ENCODE measurements around the gene FUCA2.

The FUCA2 gene

GRCh38 chr6:143525356-143525755 is 13.8 kb upstream of the FUCA2 start:
- no peak for TF ChIP-seq ZNF274 (IDR thresholded peaks at IDR 0.05; ENCODE audit: low read depth, low read length)
- H3K4me3 ChIP-seq (ENCODE audit: low read length) = no peak overlapping the region

DNA sequence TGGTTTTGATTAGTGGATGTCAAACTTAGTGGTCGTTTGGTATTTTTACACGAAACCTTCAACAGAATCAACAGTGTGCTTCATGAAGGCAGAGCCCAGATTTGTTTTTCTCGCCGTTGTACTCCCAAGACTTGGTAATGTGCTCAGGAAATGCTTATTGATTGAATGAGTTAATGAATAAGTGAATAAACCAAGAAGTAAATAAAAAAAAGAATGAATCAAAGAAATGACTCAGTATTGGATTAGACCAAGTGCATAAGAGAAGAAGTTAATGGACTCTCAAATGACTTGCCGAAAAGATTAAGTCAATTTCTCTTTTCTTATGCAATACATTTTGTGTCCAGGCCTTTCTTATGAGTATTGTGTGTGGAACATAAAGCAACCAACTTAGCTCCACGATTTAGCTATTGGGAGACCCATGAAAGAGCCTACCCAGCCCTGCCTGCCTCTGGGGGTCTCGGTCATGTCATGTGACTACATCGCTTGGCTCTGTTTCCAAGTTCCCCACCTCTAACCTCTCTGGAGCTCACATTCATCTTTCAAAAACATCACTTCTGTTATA is 10.6 kb upstream of the FUCA2 start:
- TF ChIP-seq ZNF274 (IDR thresholded peaks at IDR 0.05; ENCODE audit: low read depth, low read length) = no peak

GRCh38 chr6:143517447-143517773 is 5.9 kb upstream of the FUCA2 start:
- TF ChIP-seq ZNF274 (IDR thresholded peaks at IDR 0.05; ENCODE audit: low read depth, low read length) = no peak
- H3K4me3 ChIP-seq (ENCODE audit: low read length) = no peak overlapping the region

More for the DNA sequence above, 10.6 kb upstream of the FUCA2 start:
- no peak overlapping the region for H3K4me3 ChIP-seq (ENCODE audit: low read length)

DNA sequence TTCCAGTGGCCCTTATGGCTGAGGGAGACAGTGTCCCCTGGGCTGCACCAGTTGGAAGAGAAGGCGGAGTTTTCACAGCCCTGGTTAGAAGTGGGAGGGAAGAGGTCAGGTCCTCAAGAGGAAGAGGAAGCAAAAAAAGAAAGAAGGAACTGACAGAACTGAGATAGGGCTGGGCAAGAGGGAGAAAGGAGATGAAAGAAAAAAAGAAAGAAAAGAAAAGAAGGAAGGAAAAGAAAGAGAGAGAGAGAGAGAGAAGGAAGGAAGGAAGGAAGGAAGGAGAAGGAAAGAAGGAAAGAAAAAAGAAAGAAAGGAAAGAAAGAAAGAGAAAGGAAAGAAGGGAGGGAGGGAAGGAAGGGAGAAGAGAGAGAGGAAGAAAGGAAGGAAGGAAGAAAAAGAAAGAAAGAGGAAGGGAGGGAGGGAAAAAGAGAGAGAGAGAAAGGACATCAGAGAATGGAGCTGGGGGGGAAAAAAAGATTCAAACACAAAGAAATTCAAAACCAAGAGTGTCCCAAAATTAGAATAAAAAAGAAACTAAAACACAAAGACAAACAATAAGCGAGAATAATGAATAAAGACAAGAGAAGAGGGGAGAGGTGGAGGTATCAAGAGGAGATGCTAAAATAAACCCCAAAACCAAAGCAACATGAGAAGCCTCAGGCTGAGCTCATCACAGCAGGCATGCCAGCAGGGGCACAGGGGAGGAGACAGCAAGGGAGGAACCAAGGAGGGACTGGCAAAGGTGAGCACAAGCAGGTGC is 5.3 kb upstream of the FUCA2 start:
- TF ChIP-seq ZNF274 (IDR thresholded peaks at IDR 0.05; ENCODE audit: low read depth, low read length) = no peak
- H3K4me3 ChIP-seq (ENCODE audit: low read length) = no peak overlapping the region

DNA sequence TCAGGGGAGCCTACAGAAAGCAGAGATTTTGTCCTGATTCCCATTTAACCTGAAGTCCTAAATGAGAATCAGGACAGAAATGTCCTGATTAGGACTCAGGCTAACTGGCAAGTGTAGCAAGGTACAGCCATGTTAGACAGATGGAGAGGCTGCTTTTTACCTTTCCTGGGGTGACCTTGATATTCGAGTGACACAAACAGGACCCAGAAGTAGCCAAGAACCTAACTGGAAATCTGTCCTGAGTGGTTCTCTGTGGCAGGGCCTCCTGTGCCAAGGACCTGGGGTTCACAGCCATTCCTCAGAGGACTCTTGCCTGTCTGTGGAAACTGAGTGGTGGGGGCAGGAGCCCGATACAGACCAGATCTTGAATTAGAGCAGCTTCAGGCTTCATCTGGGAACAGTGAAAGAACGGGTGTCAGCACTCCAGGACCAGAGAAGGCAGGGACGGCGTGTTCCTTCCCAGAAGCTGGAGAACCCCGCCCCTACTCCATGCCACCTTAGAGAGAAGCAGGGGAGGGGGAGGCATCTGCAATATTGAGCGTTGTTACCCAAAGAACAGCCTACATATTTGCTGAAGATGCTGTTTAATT is 4.3 kb upstream of the FUCA2 start:
- H3K4me3 ChIP-seq (ENCODE audit: low read length) = no peak overlapping the region
- no peak for TF ChIP-seq ZNF274 (IDR thresholded peaks at IDR 0.05; ENCODE audit: low read depth, low read length)

GRCh38 chr6:143515061-143515760 is 3.7 kb upstream of the FUCA2 start:
- no peak for TF ChIP-seq ZNF274 (IDR thresholded peaks at IDR 0.05; ENCODE audit: low read depth, low read length)

GRCh38 chr6:143513410-143513809 is 1.9 kb upstream of the FUCA2 start:
- TF ChIP-seq ZNF274 (IDR thresholded peaks at IDR 0.05; ENCODE audit: low read depth, low read length) = no peak
- no peak overlapping the region for H3K4me3 ChIP-seq (ENCODE audit: low read length)

More at GRCh38 chr6:143515061-143515760, 3.7 kb upstream of the FUCA2 start:
- no peak overlapping the region for H3K4me3 ChIP-seq (ENCODE audit: low read length)

DNA sequence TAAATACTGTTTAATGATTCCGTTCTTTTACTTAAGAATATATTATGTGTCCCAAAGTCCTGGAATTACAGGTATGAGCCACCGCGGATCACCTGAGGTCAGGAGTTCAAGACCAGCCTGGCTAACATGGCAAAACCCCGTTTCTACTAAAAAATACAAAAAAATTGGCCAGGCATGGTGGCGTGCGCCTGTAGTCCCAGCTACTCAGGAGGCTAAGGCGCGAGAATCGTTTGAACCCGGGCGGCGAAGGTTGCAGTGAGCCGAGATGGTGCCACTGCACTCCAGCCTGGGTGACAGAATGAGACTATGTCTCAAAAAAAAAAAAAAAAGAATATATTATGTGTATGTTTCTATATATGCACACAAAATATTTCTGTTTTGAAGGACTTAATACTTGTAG is 1.2 kb downstream of the FUCA2 start:
- peak overlapping the region; percentile 61; the same call in 1 of the 2 replicates for H3K4me3 ChIP-seq (ENCODE audit: low read length)

- no peak for TF ChIP-seq ZNF274 (IDR thresholded peaks at IDR 0.05; ENCODE audit: low read depth, low read length)
- peak overlapping the region; percentile 21; the same call in 1 of the 2 replicates for H3K4me3 ChIP-seq (ENCODE audit: low read length)
Measured at GRCh38 chr6:143507358-143508145, 4.0 kb downstream of the FUCA2 start.

- no peak for TF ChIP-seq ZNF274 (IDR thresholded peaks at IDR 0.05; ENCODE audit: low read depth, low read length)
- no peak overlapping the region for H3K4me3 ChIP-seq (ENCODE audit: low read length)
Measured at GRCh38 chr6:143506620-143507019, 4.9 kb downstream of the FUCA2 start.

GRCh38 chr6:143506199-143506598 is 5.3 kb downstream of the FUCA2 start:
- no peak overlapping the region for H3K4me3 ChIP-seq (ENCODE audit: low read length)
- no peak for TF ChIP-seq ZNF274 (IDR thresholded peaks at IDR 0.05; ENCODE audit: low read depth, low read length)

GRCh38 chr6:143505537-143505936 is 6.0 kb downstream of the FUCA2 start:
- no peak overlapping the region for H3K4me3 ChIP-seq (ENCODE audit: low read length)
- TF ChIP-seq ZNF274 (IDR thresholded peaks at IDR 0.05; ENCODE audit: low read depth, low read length) = no peak

DNA sequence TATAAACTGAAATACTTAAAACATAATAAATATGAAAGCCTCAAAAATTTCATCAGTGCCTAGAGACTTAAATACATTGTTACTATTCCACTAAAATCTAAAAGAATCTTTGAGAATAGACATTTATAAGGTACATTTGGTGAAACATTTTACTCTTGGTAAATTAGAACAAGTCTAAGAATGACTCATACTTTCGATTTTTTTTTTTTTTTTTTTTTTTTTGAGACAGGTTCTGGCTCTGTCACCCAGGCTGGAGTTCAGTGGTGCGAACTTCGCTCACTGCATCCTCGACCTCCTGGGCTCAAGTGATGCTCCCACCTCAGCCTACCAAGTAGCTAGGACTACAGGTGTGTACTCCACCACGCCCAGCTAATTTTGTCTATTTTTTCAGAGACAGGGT is 6.4 kb downstream of the FUCA2 start:
- no peak overlapping the region for H3K4me3 ChIP-seq (ENCODE audit: low read length)
- no peak for TF ChIP-seq ZNF274 (IDR thresholded peaks at IDR 0.05; ENCODE audit: low read depth, low read length)

DNA sequence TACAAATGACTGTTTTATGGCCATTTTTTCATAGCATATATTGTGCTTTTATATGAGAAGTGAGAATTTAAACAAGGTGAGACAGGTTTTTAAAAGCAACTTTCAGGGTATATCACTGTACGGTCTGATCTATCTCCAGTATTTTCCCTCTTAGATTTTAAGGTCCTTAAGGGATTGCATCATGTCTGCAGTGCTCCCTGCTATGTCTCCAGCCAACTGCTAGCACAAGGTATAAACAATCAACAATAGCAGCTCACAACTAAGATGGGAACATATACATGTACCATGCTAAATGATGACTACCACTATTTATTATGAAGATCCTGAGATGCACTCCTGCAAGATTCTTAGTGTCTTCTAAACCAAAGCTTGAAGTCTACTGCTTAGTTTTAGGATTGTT is 7.2 kb downstream of the FUCA2 start:
- H3K4me3 ChIP-seq (ENCODE audit: low read length) = no peak overlapping the region
- TF ChIP-seq ZNF274 (IDR thresholded peaks at IDR 0.05; ENCODE audit: low read depth, low read length) = no peak
